ENCODE results near the gene QSER1. TPM values are rescaled to one million over a fixed set of nuclear protein-coding genes. Genes with fewer than 3 reads are reported as not detected.

QSER1 gene
- total and polyA plus RNA-seq, 9 of the 15 experiments (the other 6 are each of a cell fraction or from before 2014, with no cell fraction given), result 5.8 to 33.6 (median 22.3) TPM

GRCh38 chr11:32893343-32894148 lies 935 bp downstream of the QSER1 start (continued):
- TF ChIP-seq, protein P1, sequence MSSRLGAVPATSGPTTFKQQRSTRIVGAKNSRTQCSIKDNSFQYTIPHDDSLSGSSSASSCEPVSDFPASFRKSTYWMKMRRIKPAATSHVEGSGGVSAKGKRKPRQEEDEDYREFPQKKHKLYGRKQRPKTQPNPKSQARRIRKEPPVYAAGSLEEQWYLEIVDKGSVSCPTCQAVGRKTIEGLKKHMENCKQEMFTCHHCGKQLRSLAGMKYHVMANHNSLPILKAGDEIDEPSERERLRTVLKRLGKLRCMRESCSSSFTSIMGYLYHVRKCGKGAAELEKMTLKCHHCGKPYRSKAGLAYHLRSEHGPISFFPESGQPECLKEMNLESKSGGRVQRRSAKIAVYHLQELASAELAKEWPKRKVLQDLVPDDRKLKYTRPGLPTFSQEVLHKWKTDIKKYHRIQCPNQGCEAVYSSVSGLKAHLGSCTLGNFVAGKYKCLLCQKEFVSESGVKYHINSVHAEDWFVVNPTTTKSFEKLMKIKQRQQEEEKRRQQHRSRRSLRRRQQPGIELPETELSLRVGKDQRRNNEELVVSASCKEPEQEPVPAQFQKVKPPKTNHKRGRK (tag; IDR thresholded peaks at IDR 0.05), result no peak
- TF ChIP-seq NBN (IDR thresholded peaks at IDR 0.05; ENCODE audit: low read depth), result no peak
- peak; percentile 47; the same call in 1 of the 2 replicates for TF ChIP-seq E2F1 (CRISPR knock-in tag; IDR thresholded peaks at IDR 0.05)
- TF ChIP-seq TEAD4 (IDR thresholded peaks at IDR 0.05; ENCODE audit: low read length), result no peak
- TF ChIP-seq TEAD4 (CRISPR knock-in tag; IDR thresholded peaks at IDR 0.05; ENCODE audit: borderline replicate concordance), result no peak
- TF ChIP-seq PRDM10 (IDR thresholded peaks at IDR 0.05; ENCODE audit: partially characterized antibody), result no peak
- peak; percentile 23; the same call in 1 of the 2 replicates for TF ChIP-seq SMARCA4 (IDR thresholded peaks at IDR 0.05)
- TF ChIP-seq, protein P2, sequence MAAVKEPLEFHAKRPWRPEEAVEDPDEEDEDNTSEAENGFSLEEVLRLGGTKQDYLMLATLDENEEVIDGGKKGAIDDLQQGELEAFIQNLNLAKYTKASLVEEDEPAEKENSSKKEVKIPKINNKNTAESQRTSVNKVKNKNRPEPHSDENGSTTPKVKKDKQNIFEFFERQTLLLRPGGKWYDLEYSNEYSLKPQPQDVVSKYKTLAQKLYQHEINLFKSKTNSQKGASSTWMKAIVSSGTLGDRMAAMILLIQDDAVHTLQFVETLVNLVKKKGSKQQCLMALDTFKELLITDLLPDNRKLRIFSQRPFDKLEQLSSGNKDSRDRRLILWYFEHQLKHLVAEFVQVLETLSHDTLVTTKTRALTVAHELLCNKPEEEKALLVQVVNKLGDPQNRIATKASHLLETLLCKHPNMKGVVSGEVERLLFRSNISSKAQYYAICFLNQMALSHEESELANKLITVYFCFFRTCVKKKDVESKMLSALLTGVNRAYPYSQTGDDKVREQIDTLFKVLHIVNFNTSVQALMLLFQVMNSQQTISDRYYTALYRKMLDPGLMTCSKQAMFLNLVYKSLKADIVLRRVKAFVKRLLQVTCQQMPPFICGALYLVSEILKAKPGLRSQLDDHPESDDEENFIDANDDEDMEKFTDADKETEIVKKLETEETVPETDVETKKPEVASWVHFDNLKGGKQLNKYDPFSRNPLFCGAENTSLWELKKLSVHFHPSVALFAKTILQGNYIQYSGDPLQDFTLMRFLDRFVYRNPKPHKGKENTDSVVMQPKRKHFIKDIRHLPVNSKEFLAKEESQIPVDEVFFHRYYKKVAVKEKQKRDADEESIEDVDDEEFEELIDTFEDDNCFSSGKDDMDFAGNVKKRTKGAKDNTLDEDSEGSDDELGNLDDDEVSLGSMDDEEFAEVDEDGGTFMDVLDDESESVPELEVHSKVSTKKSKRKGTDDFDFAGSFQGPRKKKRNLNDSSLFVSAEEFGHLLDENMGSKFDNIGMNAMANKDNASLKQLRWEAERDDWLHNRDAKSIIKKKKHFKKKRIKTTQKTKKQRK (IDR thresholded peaks at IDR 0.05; ENCODE audit: borderline replicate concordance, low read depth, low read length), result no peak
- no peak for TF ChIP-seq ZNF174 (CRISPR knock-in tag; IDR thresholded peaks at IDR 0.05)
- TF ChIP-seq YY1 (IDR thresholded peaks at IDR 0.05; ENCODE audit: borderline replicate concordance in 1 of 3, control insufficient read depth in 1 of 3, extremely low read depth in 1 of 3, insufficient read depth in 3 of 3, insufficient read length in 1 of 3, insufficient replicate concordance in 2 of 3, low read depth in 1 of 3, low read length in 2 of 3), result no peak
- no peak for TF ChIP-seq THRAP3 (IDR thresholded peaks at IDR 0.05; ENCODE audit: borderline replicate concordance)
- no peak for TF ChIP-seq FOXA1 (IDR thresholded peaks at IDR 0.05; ENCODE audit: borderline replicate concordance)
- TF ChIP-seq TEAD1 (CRISPR knock-in tag; IDR thresholded peaks at IDR 0.05), result no peak
- no peak for TF ChIP-seq TRIM24 (IDR thresholded peaks at IDR 0.05)
- TF ChIP-seq JUNB (CRISPR knock-in tag; conservative IDR thresholded peaks at IDR 0.05), result no peak
- no peak for TF ChIP-seq EP300 (IDR thresholded peaks at IDR 0.05; ENCODE audit: low read length)
- no peak for TF ChIP-seq POLR2H (tag; IDR thresholded peaks at IDR 0.05; ENCODE audit: low read depth)
- TF ChIP-seq HDGF (IDR thresholded peaks at IDR 0.05), result no peak
